BLaER1 (cell line): ENCODE results near the gene STOML1.
"Not testable (repeated sequence)": the region's sequence is repeated elsewhere in the genome, so short reads cannot be mapped to it uniquely, and the experiment has no call there.

Experiments
- H3K27ac ChIP-seq: shearing (Covaris generic); formaldehyde crosslinking; 2 replicates; pipeline ENCODE4 v1.8.1; 2022
- H3K27me3 ChIP-seq: shearing (Covaris generic); formaldehyde crosslinking; 2 replicates; pipeline ENCODE4 v1.8.1; 2022
- H3K36me3 ChIP-seq: shearing (Covaris generic); formaldehyde crosslinking; 2 replicates; pipeline ENCODE4 v1.8.1; 2022
- H3K4me1 ChIP-seq: shearing (Covaris generic); formaldehyde crosslinking; 2 replicates; pipeline ENCODE4 v1.8.1; 2022
- H3K4me2 ChIP-seq: shearing (Covaris generic); formaldehyde crosslinking; 2 replicates; pipeline ENCODE4 v1.8.1; 2022
- H3K4me3 ChIP-seq: shearing (Covaris generic); formaldehyde crosslinking; 2 replicates; pipeline ENCODE4 v1.8.1; 2022
- H3K9ac ChIP-seq: shearing (Covaris generic); formaldehyde crosslinking; 2 replicates; pipeline ENCODE4 v1.8.1; 2022
- H3K9me3 ChIP-seq: shearing (Covaris generic); formaldehyde crosslinking; 2 replicates; pipeline ENCODE4 v1.8.1; 2022
- H4K20me1 ChIP-seq: shearing (Covaris generic); formaldehyde crosslinking; 2 replicates; pipeline ENCODE4 v1.8.1; 2022
- Cebpa-rat ChIP-seq: shearing (Covaris generic); IDR thresholded peaks from 2 replicates; pipeline ENCODE4 v1.8.1; 2022

STOML1 gene

DNA sequence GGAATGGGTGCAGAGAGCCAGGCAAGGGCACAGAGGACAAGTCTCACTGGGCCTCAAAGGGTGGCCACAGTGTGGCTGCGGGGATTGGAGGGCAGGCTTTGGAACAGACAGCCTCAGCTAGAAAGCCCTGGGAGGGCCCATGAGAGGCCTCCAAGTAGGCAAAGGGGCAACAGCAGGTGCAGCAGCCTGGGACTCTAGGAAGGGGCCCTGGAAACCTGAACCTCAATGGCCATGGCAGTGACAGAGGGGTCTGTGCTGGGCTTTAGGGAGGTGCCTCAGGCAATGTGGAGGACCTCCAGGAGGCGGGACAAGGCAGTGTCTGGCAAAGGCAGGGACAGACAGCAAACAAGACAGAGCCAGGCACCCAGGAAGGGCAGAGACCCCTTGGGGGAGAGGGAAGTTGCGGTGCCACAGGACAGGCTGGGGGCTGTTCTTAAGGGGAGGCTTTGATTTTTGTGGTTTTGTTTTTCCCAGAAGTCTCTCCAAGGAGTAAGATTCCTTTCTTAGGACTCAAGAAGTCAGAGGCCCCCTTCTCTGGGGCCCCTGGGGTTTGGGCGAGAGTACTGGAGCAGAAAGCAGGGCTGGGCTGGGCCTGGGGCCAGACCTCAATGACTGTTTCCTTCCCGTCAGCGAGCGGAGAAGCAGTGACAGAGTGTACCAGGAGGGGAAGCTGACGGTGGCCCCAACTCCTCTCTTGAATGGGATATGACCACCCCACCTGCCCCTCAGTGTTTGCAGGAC, 9.7 kb downstream of the STOML1 start:
- H3K4me3 ChIP-seq, result no peak overlapping the region
- H3K4me2 ChIP-seq, result peak overlapping the region; percentile 84
- H3K9me3 ChIP-seq, result no peaks in the 10 kb centered on the region
- peaks cover 56% of the 10 kb centered on the region for H3K4me1 ChIP-seq
- H3K9ac ChIP-seq, result no peak overlapping the region
- no peak for TF ChIP-seq Cebpa-rat
- H4K20me1 ChIP-seq, result peaks cover 47% of the 10 kb centered on the region
- no peaks in the 10 kb centered on the region for H3K36me3 ChIP-seq
- H3K27ac ChIP-seq, result peak overlapping the region; percentile 16; the same call in 1 of the 2 replicates
- peaks cover 30% of the 10 kb centered on the region for H3K27me3 ChIP-seq

DNA sequence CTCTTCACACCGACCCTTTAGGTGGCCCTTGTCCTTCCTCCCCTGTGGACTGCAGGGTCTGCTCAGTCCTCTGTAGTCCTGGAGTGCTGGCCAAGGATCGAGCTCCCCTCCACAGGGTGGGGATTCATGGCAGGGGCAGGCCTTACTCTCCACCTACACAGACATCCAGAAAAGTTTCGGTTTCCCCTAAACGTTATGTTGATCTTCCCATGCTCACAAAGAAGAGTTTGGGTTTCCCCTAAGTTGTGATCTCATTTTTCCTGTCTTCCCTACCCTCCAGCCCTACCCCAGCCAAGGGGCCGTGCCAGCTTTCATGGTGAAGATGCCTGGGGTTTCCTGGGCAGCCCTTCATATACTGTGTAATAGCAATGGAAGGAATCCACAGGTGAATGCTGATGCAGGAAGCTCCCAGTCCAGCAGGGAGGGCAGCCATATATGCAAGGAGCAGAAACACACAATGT, 10.3 kb downstream of the STOML1 start:
- H3K4me1 ChIP-seq, result peaks cover 55% of the 10 kb centered on the region
- no peak overlapping the region for H3K4me3 ChIP-seq
- H3K27me3 ChIP-seq, result peaks cover 35% of the 10 kb centered on the region
- peaks cover 47% of the 10 kb centered on the region for H4K20me1 ChIP-seq
- H3K27ac ChIP-seq, result no peak overlapping the region
- H3K9me3 ChIP-seq, result no peaks in the 10 kb centered on the region
- H3K9ac ChIP-seq, result no peak overlapping the region
- no peak for TF ChIP-seq Cebpa-rat
- no peaks in the 10 kb centered on the region for H3K36me3 ChIP-seq
- peak overlapping the region; percentile 84 for H3K4me2 ChIP-seq

DNA sequence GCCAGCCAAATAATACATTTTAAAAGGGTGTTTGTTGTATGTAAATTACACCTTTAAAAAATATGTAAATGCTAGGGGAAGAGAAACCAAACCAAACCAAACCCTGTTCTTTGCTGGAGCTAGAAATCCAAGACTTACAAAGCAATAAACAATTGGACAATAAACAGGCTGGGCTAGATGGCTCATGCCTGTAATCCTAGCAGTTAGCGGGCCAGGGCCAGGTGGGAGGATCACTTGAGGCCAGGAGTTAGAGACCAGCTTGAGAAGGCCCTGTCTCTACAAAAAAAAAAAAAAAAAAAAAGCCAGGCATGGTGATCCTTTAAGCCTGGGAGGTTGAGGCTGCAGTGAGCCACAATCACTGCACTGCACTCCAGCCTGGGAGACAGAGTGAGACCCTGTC, 12.5 kb downstream of the STOML1 start:
- H3K4me2 ChIP-seq, result no peak overlapping the region
- H3K9me3 ChIP-seq, result no peaks in the 10 kb centered on the region
- H3K27ac ChIP-seq, result no peak overlapping the region
- peaks cover 60% of the 10 kb centered on the region for H3K4me1 ChIP-seq
- no peak overlapping the region for H3K4me3 ChIP-seq
- no peaks in the 10 kb centered on the region for H3K36me3 ChIP-seq
- peaks cover 34% of the 10 kb centered on the region for H4K20me1 ChIP-seq
- TF ChIP-seq Cebpa-rat, result no peak
- peaks cover 55% of the 10 kb centered on the region for H3K27me3 ChIP-seq
- no peak overlapping the region for H3K9ac ChIP-seq

DNA sequence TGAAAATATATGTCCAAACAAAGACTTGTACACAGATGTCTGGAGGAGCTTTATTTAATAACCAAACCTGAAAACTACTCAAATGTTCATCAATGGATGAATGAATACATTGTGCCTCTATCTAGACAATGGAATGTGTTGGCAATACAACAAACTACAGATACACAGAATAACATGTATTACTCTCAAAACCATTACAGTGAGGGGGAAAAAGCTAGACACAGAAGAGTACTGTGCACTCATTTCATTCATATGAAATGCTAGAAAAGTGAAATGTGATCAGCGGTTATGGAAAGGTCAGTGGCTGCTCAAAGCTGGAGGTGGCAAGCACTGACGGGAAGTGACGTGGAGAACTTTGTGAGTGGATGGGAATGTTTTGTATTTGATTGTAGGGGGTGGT, 13.2 kb downstream of the STOML1 start:
- H3K27me3 ChIP-seq, result peaks cover 61% of the 10 kb centered on the region
- H3K4me1 ChIP-seq, result peaks cover 56% of the 10 kb centered on the region
- H3K36me3 ChIP-seq, result no peaks in the 10 kb centered on the region
- no peak overlapping the region for H3K4me3 ChIP-seq
- H3K4me2 ChIP-seq, result no peak overlapping the region
- no peak for TF ChIP-seq Cebpa-rat
- no peak overlapping the region for H3K9ac ChIP-seq
- H4K20me1 ChIP-seq, result peaks cover 27% of the 10 kb centered on the region
- H3K27ac ChIP-seq, result no peak overlapping the region
- no peaks in the 10 kb centered on the region; the same call in 1 of the 2 replicates for H3K9me3 ChIP-seq

DNA sequence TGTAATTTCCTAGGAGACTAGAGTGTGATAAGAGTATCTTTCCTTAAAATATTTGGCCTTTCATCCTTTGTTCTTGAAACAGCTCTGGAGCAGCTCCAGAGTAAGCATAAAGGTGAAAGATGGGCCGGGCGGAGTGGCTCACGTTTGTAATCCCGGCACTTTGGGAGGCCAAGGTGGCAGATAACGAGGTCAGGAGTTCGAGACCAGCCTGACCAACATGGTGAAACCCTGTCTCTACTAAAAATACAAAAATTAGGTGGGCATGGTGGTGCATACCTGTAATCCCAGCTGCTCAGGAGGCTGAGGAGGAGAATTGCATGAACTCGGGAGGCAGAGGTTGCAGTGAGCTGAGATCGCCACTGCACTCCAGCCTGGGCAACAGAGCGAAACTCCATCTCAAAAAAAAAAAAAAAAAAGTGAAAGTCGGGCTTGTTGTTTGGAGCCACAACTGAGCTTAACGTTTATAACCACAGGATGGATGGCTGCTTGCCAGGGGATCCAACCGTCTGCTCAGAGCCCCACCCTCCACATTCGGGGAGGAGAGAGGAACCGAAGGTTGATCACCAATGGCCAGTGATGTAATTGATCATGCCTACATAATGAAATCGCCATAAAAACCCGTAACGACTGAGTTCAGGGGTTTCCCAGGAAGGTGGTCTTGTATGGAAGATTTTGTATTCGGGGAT, 16.5 kb downstream of the STOML1 start:
- H3K27ac ChIP-seq, H3K4me3 ChIP-seq, H4K20me1 ChIP-seq, H3K36me3 ChIP-seq, H3K9me3 ChIP-seq, H3K9ac ChIP-seq: not testable (repeated sequence)
- Histone ChIP-seq H3K27me3 (peaks cover 49% of the 10 kb centered on the region), H3K4me2 (peak overlapping the region; percentile 83), H3K4me1 (peaks cover 34% of the 10 kb centered on the region)

DNA sequence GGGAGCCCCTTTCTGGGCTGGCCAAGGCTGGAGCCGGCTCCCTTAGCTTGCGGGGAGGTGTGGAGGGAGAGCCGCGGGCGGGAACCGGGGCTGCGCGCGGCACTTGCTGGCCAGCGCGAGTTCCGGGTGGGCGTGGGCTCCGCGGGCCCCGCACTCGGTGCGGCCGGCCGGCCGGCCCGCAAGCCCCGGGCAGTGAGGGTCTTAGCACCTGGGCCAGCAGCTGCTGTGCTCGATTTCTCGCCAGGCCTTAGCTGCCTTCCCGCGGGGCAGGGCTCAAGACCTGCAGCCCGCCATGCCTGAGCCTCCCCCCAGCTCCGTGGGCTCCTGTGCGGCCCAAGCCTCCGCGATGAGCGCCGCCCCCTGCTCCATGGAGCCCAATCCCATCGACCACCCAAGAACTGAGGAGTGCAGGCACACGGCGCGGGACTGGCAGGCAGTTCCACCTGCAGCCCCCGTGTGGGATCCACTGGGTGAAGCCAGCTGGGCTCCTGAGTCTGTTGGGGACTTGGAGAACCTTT, 18.4 kb downstream of the STOML1 start:
- not testable (repeated sequence) for H3K4me3 ChIP-seq, H4K20me1 ChIP-seq, H3K9me3 ChIP-seq, H3K36me3 ChIP-seq, H3K27ac ChIP-seq, H3K9ac ChIP-seq
- Histone ChIP-seq H3K4me1 (peaks cover 33% of the 10 kb centered on the region), H3K4me2 (0 out of 2 replicates have a peak overlapping the region, but pooled peaks have one; percentile 68), H3K27me3 (peaks cover 35% of the 10 kb centered on the region)

DNA sequence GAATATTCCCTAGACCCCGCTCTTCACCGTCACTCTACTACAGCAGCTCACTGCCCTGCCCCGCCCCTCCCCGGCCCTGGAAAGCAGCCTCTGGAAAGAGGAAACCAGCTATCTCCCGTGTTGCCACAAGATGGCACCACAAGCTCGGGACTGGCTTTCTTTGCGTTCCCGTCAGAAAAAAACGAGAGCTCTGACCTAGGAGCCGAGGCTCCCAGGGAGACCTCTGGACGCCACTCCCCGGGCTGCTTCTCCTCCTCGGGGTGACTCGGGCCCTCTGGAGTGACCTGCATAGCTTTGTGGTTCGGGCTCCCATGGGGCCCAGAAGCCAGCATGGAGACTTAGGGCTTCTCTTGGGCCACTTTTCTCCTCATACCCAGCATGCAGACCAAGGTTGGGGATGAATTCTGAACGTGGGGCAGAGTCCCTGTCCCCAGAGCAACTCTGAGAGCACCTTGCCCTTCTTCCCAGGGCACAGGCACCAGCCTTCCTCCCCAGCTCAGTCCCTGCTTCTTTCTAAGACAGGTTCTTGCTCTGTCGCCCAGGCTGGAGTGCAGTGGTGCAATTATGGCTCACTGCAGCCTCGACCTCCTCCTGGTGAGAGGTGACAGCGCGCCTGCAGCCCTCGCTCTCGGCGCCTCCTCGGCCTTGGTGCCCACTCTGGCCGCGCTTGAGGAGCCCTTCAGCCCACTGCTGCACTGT, 19.0 kb downstream of the STOML1 start:
- no peaks in the 10 kb centered on the region for H3K36me3 ChIP-seq
- no peak overlapping the region for H3K9ac ChIP-seq
- H3K4me3 ChIP-seq, result no peak overlapping the region
- no peak for TF ChIP-seq Cebpa-rat
- peaks cover 31% of the 10 kb centered on the region for H3K27me3 ChIP-seq
- peaks cover 7% of the 10 kb centered on the region for H4K20me1 ChIP-seq
- no peak overlapping the region for H3K27ac ChIP-seq
- peaks cover 33% of the 10 kb centered on the region for H3K4me1 ChIP-seq
- H3K4me2 ChIP-seq, result peak overlapping the region; percentile 68
- no peaks in the 10 kb centered on the region; the same call in 1 of the 2 replicates for H3K9me3 ChIP-seq

GRCh38 chr15:73969151-73969759, 22.8 kb downstream of the STOML1 start:
- TF ChIP-seq Cebpa-rat, result no peak
- Histone ChIP-seq H3K27me3 (peaks cover 2% of the 10 kb centered on the region; the same call in 1 of the 2 replicates), H3K36me3 (no peaks in the 10 kb centered on the region), H3K4me3 (no peak overlapping the region), H4K20me1 (peaks cover 7% of the 10 kb centered on the region), H3K27ac (no peak overlapping the region), H3K4me1 (peaks cover 38% of the 10 kb centered on the region), H3K9me3 (no peaks in the 10 kb centered on the region; the same call in 1 of the 2 replicates), H3K4me2 (no peak overlapping the region), H3K9ac (no peak overlapping the region)

GRCh38 chr15:73968461-73968860, 23.6 kb downstream of the STOML1 start:
- H3K27ac ChIP-seq, result no peak overlapping the region
- peaks cover 5% of the 10 kb centered on the region for H4K20me1 ChIP-seq
- H3K4me2 ChIP-seq, result no peak overlapping the region
- no peaks in the 10 kb centered on the region for H3K36me3 ChIP-seq
- H3K9me3 ChIP-seq, result no peaks in the 10 kb centered on the region; the same call in 1 of the 2 replicates
- no peaks in the 10 kb centered on the region; the same call in 1 of the 2 replicates for H3K27me3 ChIP-seq
- H3K4me1 ChIP-seq, result peaks cover 41% of the 10 kb centered on the region
- no peak for TF ChIP-seq Cebpa-rat
- H3K9ac ChIP-seq, result no peak overlapping the region
- no peak overlapping the region for H3K4me3 ChIP-seq
